HEK293T (cell line): Measurements from ENCODE around the gene MYOF.

Source experiments
- CTCF ChIA-PET: fragments of 350-600 bp; formaldehyde crosslinking; extraction: SDS; loops from one replicate; lab custom pipeline; 2021; ENCODE audit warnings: antibody characterized with exemption, inconsistent platforms; lab: Yijun Ruan, JAX
- POLR2A ChIA-PET: fragments of 350-600 bp; formaldehyde crosslinking; extraction: SDS; loops from one replicate; lab custom pipeline; 2020; ENCODE audit warnings: antibody characterized with exemption, inconsistent platforms; lab: Yijun Ruan, JAX
- DNase-seq: peaks from one replicate; pipeline ENCODE4 v3.0.0; 2012; ENCODE audit warnings: mixed read lengths; ENCODE audit errors: extremely low spot score
- ARNT ChIP-seq: fragments of 450-650 bp; IDR thresholded peaks from 2 replicates; pipeline ENCODE4 v1.6.1; 2017; ENCODE audit warnings: mild to moderate bottlenecking
- BHLHE40 ChIP-seq: fragments of 450-650 bp; IDR thresholded peaks from 2 replicates; pipeline ENCODE4 v1.6.1; 2016; ENCODE audit warnings: mild to moderate bottlenecking, moderate library complexity, borderline replicate concordance
- CTBP1 ChIP-seq: fragments of 450-650 bp; IDR thresholded peaks from 2 replicates; pipeline ENCODE4 v1.6.1; 2016; ENCODE audit warnings: borderline replicate concordance
- ELF4 ChIP-seq: fragments of 450-650 bp; IDR thresholded peaks from 2 replicates; pipeline ENCODE4 v1.6.1; 2017; ENCODE audit warnings: antibody characterized with exemption
- FOXA1 ChIP-seq: fragments of 450-650 bp; IDR thresholded peaks from 2 replicates; pipeline ENCODE4 v1.6.1; 2016; ENCODE audit warnings: mild to moderate bottlenecking
- FOXK2 ChIP-seq: fragments of 450-650 bp; IDR thresholded peaks from 2 replicates; pipeline ENCODE4 v1.6.1; 2016; ENCODE audit warnings: mild to moderate bottlenecking
- FOXM1 ChIP-seq: fragments of 450-650 bp; IDR thresholded peaks from 2 replicates; pipeline ENCODE4 v1.6.1; 2017; ENCODE audit warnings: mild to moderate bottlenecking, borderline replicate concordance
- HDGF ChIP-seq: fragments of 450-650 bp; IDR thresholded peaks from 2 replicates; pipeline ENCODE4 v1.6.1; 2017; ENCODE audit warnings: antibody characterized with exemption, borderline replicate concordance
- L3MBTL2 ChIP-seq: fragments of 450-650 bp; conservative IDR thresholded peaks from 2 replicates; pipeline ENCODE4 v1.6.1; 2016; ENCODE audit warnings: mild to moderate bottlenecking
- LEF1 ChIP-seq: fragments of 450-650 bp; IDR thresholded peaks from 2 replicates; pipeline ENCODE4 v1.6.1; 2017; ENCODE audit warnings: mild to moderate bottlenecking, borderline replicate concordance
- NFRKB ChIP-seq: fragments of 450-650 bp; IDR thresholded peaks from 2 replicates; pipeline ENCODE4 v1.6.1; 2016; ENCODE audit warnings: mild to moderate bottlenecking, moderate library complexity
- SP1 ChIP-seq: fragments of 450-650 bp; IDR thresholded peaks from 2 replicates; pipeline ENCODE4 v1.6.1; 2017
- SUZ12 ChIP-seq: fragments of 450-650 bp; IDR thresholded peaks from 2 replicates; pipeline ENCODE4 v1.6.1; 2016; ENCODE audit warnings: mild to moderate bottlenecking
- TARDBP ChIP-seq: fragments of 450-650 bp; IDR thresholded peaks from 2 replicates; pipeline ENCODE4 v1.6.1; 2016
- ZNF384 ChIP-seq: fragments of 450-650 bp; IDR thresholded peaks from 2 replicates; pipeline ENCODE4 v1.6.1; 2016
- TF ChIP-seq, protein P1 (sequence below): fragments of 450-650 bp; IDR thresholded peaks from 2 replicates; pipeline ENCODE4 v1.6.1; 2016

The MYOF gene

DNA sequence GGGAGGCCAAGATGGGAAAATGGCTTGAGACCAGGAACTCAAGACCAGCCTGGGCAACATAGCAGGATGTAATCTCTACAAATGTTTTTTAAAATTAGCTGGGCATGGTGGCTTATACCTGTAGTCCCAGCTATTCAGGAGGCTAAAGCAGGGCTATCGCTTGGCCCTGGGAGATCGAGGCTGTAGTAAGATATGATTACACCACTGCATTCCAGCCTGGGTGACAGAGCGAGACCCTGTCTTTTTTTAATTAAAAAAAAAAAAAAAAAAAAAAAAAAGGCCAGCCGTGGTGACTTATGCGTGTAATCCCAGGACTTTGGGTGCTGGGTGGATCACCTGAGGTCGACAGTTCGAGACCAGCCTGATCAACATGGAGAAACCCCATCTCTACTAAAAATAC, 27.4 kb downstream of the MYOF start:
- TF ChIP-seq ARNT (no peak), BHLHE40 (no peak), SP1 (no peak), ZNF384 (no peak), HDGF (no peak), SUZ12 (no peak)
- TF ChIP-seq, protein P1, sequence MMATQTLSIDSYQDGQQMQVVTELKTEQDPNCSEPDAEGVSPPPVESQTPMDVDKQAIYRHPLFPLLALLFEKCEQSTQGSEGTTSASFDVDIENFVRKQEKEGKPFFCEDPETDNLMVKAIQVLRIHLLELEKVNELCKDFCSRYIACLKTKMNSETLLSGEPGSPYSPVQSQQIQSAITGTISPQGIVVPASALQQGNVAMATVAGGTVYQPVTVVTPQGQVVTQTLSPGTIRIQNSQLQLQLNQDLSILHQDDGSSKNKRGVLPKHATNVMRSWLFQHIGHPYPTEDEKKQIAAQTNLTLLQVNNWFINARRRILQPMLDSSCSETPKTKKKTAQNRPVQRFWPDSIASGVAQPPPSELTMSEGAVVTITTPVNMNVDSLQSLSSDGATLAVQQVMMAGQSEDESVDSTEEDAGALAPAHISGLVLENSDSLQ: no peak
- POLR2A ChIA-PET: interaction anchor here (1.3 kb wide), 1 partner anchor 11 kb away, joined by 3 read pairs; no protein-coding TSS in a partner anchor
- DNase-seq: no peak
- CTCF ChIA-PET: no interaction called here

DNA sequence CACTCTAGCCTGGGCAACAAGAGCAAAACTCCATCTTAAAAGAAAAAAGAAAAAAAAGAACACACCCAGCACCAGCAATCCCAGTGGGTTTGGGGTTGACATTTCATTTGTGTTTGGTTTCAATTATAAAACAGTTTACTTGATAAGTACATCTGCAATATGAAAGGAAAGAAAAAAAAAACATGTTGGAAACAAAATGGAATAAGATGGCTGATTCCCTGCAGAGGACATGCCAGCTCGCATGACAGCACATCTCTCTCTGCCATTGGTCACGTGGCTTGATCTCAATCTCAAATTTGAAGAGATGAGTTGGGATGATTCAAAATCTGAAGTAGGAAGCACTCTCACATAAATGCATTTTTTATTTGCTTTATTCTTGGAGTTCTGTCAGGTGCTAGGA, 28.0 kb downstream of the MYOF start:
- ChIA-PET CTCF (no interaction called here), POLR2A (interaction anchor here (1.3 kb wide), 1 partner anchor 10 kb away, joined by 3 read pairs; no protein-coding TSS in a partner anchor)
- no peak for TF ChIP-seq CTBP1
- TF ChIP-seq ELF4: no peak
- TF ChIP-seq LEF1: no peak
- no peak for TF ChIP-seq TARDBP
- TF ChIP-seq FOXA1: no peak
- TF ChIP-seq HDGF: no peak
- TF ChIP-seq ARNT: no peak
- no peak for TF ChIP-seq FOXK2
- no peak for DNase-seq

DNA sequence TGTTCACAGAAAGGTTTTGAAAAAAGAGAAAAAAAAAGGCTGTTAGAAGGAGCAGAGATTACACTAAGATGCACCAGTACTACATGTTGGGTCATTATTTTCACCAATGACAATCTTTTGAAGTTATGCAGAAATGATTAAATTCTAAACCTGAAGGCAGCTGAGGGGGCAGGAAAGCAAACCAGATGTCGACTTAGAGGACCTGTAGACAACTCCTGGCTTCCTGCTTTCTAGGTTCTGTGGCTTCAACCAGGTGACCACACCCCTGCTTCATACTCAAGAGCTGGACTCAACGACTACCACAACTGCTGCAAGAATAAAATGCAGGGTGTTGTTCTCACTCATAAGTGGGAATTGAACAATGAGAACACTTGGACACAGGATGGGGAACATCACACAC, 30.0 kb downstream of the MYOF start:
- ChIA-PET POLR2A (no interaction called here), CTCF (no interaction called here)
- DNase-seq: no peak
- TF ChIP-seq BHLHE40 (no peak), HDGF (no peak), ELF4 (no peak), NFRKB (no peak), ARNT (no peak), SUZ12 (no peak), CTBP1 (no peak), FOXK2 (no peak), FOXA1 (no peak), TARDBP (no peak), L3MBTL2 (no peak), LEF1 (no peak), SP1 (no peak), FOXM1 (no peak), ZNF384 (no peak)
- TF ChIP-seq, protein P1: no peak

DNA sequence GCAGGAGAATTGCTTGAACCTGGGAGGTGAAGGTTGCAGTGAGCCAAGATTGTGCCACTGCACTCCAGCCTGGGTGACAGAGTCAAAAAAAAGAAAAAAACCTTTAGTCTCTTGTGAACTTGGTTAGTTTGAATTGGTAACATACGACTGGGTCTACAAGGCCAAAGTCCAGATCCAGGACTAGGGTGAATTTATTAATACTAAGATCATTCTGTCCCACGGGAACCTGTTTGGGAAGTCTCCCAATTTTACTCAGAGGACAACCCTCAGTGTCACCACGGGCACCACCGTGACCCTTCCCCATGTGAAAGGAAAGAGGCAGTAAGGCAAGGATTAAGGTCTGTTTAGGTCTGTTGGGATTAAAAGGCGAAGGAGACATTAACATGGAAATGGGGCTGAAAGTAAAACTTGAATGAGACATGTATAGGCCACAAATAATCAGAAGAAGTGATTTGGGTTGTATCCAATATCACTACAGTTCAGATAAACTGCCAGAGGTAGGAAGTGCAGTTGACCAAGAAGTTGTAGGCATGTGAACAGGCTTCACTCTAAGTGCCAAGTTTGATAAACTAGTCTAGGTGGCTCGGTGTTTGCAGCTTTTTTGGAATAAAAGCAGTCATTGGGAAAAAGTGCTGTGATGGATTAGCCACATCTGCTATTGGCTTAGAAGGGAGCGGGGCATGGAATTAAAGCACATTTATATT, 30.7 kb downstream of the MYOF start:
- CTCF ChIA-PET: no interaction called here

DNA sequence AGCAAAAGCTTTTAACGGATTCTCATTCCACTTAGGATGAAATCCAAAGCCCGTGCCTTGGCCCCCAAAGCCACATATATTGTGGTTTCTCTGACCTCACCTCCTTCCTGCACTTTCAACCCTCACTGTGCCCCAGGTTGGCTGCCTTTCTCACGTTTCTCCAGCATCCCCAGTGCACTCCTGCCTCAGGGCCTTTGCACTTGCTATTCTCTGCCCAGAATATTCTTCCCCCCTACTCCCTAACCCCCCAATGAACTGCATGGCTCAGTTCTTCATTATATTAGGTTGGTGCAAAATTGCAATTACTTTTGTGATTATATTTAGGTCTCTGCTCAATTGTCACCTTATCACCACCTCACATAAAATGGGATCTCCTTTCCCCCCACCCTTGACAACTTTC, 34.2 kb downstream of the MYOF start:
- no peak for DNase-seq
- POLR2A ChIA-PET: no interaction called here
- CTCF ChIA-PET: no interaction called here
- no peak for TF ChIP-seq NFRKB
- TF ChIP-seq LEF1: no peak
- no peak for TF ChIP-seq SP1
- TF ChIP-seq L3MBTL2: no peak
- TF ChIP-seq HDGF: no peak
- TF ChIP-seq FOXA1: no peak
- no peak for TF ChIP-seq FOXM1
- no peak for TF ChIP-seq CTBP1

More for the DNA sequence above, 30.7 kb downstream of the MYOF start:
- no peak for DNase-seq
- POLR2A ChIA-PET: no interaction called here
- no peak for TF ChIP-seq FOXK2
- no peak for TF ChIP-seq FOXA1
- no peak for TF ChIP-seq ARNT
- no peak for TF ChIP-seq SUZ12
- no peak for TF ChIP-seq HDGF
- no peak for TF ChIP-seq CTBP1
- TF ChIP-seq, protein P1: no peak
- no peak for TF ChIP-seq L3MBTL2
- no peak for TF ChIP-seq LEF1
- TF ChIP-seq ZNF384: no peak
- no peak for TF ChIP-seq NFRKB
- TF ChIP-seq FOXM1: no peak
- TF ChIP-seq SP1: no peak
- no peak for TF ChIP-seq TARDBP
- no peak for TF ChIP-seq ELF4
- no peak for TF ChIP-seq BHLHE40

DNA sequence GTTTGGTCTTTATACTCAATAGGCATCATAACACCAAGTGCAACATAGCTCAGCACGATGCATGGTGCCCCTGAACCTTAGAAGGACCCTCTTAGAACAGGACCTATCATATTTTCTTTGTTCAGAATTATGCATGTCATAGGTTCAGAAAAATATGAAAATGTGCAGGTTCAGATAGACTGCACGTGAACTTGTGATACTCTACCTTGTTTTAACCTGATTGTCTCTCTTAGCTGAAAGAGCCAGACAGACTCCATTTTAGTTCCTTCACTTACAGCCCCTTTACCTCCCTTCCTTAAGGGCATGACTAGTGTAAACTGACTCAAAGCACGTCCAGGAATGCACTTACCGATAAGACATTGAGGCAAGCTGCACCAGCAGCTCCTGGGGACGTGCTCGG, 35.1 kb downstream of the MYOF start:
- ChIA-PET POLR2A (no interaction called here), CTCF (interaction anchor here (0.8 kb wide), 1 partner anchor 70 kb away, joined by 4 read pairs; no protein-coding TSS in a partner anchor)
- TF ChIP-seq, protein P1: no peak
- TF ChIP-seq NFRKB (no peak), BHLHE40 (no peak), FOXK2 (no peak), CTBP1 (no peak), LEF1 (no peak), FOXM1 (no peak), SP1 (no peak), HDGF (no peak), TARDBP (no peak), L3MBTL2 (no peak), SUZ12 (no peak), FOXA1 (no peak), ELF4 (no peak), ARNT (no peak), ZNF384 (no peak)
- no peak for DNase-seq
